CD4-positive, CD25-positive, alpha-beta regulatory T cell (primary cell): ENCODE results near the gene CEP85. TPM values are rescaled to one million over a fixed set of nuclear protein-coding genes. Genes with fewer than 3 reads are reported as not detected.
A peak's percentile ranks its signal among the peaks of the same experiment; 100 is the strongest.

Experiments
- ATAC-seq, 2 donors: fragments of 150-1000 bp; cut with Tn5 transposase; one replicate each; pipeline ENCODE4 v1.10.0; 2021; ENCODE audit warnings: low read depth in 2 of 2, moderate number of reproducible peaks in 2 of 2, moderate library complexity in 1 of 2
- DNase-seq, 3 donors: peaks; one replicate each; pipeline versions ENCODE4 v3.0.0 to v3.0.0-alpha.2; 2012 to 2022; ENCODE audit warnings: mixed read lengths in 1 of 3
- H3K27ac ChIP-seq: one replicate; pipeline ENCODE4 v1.7.0; 2013; ENCODE audit warnings: mild to moderate bottlenecking, low read length; ENCODE audit not compliant: insufficient read depth, poor library complexity, severe bottlenecking
- H3K27me3 ChIP-seq: one replicate; pipeline ENCODE4 v1.7.0; 2013; ENCODE audit warnings: low read length; ENCODE audit not compliant: control insufficient read depth, insufficient read depth
- H3K36me3 ChIP-seq: one replicate; pipeline ENCODE4 v1.7.0; 2013; ENCODE audit warnings: mild to moderate bottlenecking, low read length, moderate library complexity; ENCODE audit not compliant: control insufficient read depth, insufficient read depth
- H3K4me1 ChIP-seq: 2 replicates; pipeline ENCODE4 v1.7.0; 2013; ENCODE audit warnings: mild to moderate bottlenecking, low read length; ENCODE audit not compliant: insufficient read depth, control insufficient read depth, poor library complexity, severe bottlenecking
- H3K4me3 ChIP-seq: one replicate; pipeline ENCODE4 v1.7.0; 2013; ENCODE audit warnings: low read depth, mild to moderate bottlenecking, low read length, moderate library complexity
- H3K9me3 ChIP-seq, 2 experiments: 1 replicate in 1 of 2; 2 replicates in 1 of 2; pipeline ENCODE4 v1.7.0; 2013; ENCODE audit warnings: low read length in 2 of 2, mild to moderate bottlenecking in 1 of 2, moderate library complexity in 1 of 2; ENCODE audit not compliant: control insufficient read depth in 2 of 2
- H3K27ac Mint-ChIP-seq, 3 donors: one replicate each; pipeline ENCODE4 v1.8.0; 2020 to 2022; ENCODE audit warnings: mild to moderate bottlenecking in 3 of 3, mixed read lengths in 3 of 3, moderate library complexity in 2 of 3
- H3K27me3 Mint-ChIP-seq: one replicate; pipeline ENCODE4 v1.8.0; 2022; ENCODE audit warnings: mild to moderate bottlenecking, mixed read lengths
- H3K36me3 Mint-ChIP-seq: one replicate; pipeline ENCODE4 v1.8.0; 2020; ENCODE audit warnings: mixed read lengths
- H3K4me1 Mint-ChIP-seq, 4 donors: one replicate each; pipeline ENCODE4 v1.8.0; 2020 to 2022; ENCODE audit warnings: mixed read lengths in 4 of 4, mild to moderate bottlenecking in 1 of 4
- H3K4me3 Mint-ChIP-seq, 4 donors: one replicate each; pipeline ENCODE4 v1.8.0; 2020 to 2022; ENCODE audit warnings: mild to moderate bottlenecking in 4 of 4, mixed read lengths in 4 of 4, moderate library complexity in 3 of 4
- H3K9me3 Mint-ChIP-seq, 7 donors: one replicate each; pipeline ENCODE4 v1.8.0; 2020 to 2022; ENCODE audit warnings: mixed read lengths in 7 of 7, mild to moderate bottlenecking in 3 of 7, moderate library complexity in 2 of 7
- polyA plus RNA-seq, 4 donors: library from polyadenylated mRNA; unstranded; fragments of 300-500 nt; fragmentation: Illumina TruSeq; gene quantifications; one replicate each; pipeline ENCODE4 v1.2.3, GENCODE V29; 2021
- total RNA-seq: library from RNA; stranded (reverse); gene quantifications from one replicate; pipeline ENCODE4 v1.2.3, GENCODE V29; 2022

Gene CEP85
- total and polyA plus RNA-seq, 5 donors from 2014 or later: 6.5 to 18.0 (median 8.6) TPM

DNA sequence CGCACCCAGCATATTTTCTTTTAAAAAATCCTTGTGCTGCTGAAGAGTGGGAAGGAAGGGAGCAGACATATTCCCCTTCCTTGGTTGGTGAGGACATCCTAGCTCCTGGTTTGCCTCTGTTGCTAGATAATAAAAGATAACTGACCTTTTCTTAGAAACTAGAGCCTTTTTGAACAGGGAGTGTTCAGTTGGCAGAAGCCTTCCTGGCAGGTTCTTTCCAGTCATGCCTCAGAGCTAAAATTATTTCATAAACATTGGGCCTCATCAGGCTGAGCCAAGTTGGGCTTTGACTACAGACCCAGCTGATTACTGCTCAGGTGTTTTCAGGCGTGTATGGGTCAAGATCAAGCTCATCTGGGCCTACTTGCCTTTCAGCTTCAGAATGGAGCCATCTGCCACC, 23.2 kb downstream of the CEP85 start:
- ATAC-seq (no peak), DNase-seq (no peak)
- no peak overlapping the region for H3K27ac ChIP-seq
- no peak overlapping the region for H3K4me3 Mint-ChIP-seq
- peaks cover 53% of the 10 kb centered on the region for H3K36me3 Mint-ChIP-seq
- H3K4me1 ChIP-seq: no peaks in the 10 kb centered on the region
- H3K27me3 ChIP-seq: no peaks in the 10 kb centered on the region
- H3K9me3 ChIP-seq: no peaks in the 10 kb centered on the region
- H3K36me3 ChIP-seq: peaks cover 54% of the 10 kb centered on the region
- H3K27me3 Mint-ChIP-seq: no peaks in the 10 kb centered on the region
- H3K9me3 Mint-ChIP-seq: no peaks in the 10 kb centered on the region
- H3K4me1 Mint-ChIP-seq: peaks cover 0 to 7% (median 3%) of the 10 kb centered on the region in 4 donors
- no peak overlapping the region for H3K4me3 ChIP-seq
- H3K27ac Mint-ChIP-seq: no peak overlapping the region

DNA sequence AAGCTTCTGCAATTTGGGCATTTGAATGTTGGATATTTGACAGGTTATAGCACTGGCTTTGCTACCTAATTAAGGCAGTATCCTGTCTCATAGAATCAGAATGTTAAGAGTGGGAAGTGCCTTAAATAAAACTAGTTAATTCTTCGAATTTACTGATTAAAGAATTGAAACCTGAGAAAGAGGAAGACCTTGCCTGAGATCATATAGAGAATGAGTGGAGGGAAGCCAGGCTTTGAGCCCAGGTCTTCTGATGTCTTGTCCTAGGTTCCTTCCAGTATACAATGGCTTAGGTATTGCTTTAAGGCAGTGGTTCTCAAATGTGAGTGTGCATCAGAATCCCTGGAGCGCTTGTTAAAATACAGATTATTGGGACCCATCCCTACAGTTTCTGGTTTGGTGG, 25.0 kb downstream of the CEP85 start:
- Histone ChIP-seq H3K9me3 (no peaks in the 10 kb centered on the region), H3K4me3 (no peak overlapping the region), H3K27me3 (no peaks in the 10 kb centered on the region), H3K27ac (no peak overlapping the region), H3K36me3 (peaks cover 61% of the 10 kb centered on the region), H3K4me1 (no peaks in the 10 kb centered on the region)
- no peaks in the 10 kb centered on the region for H3K27me3 Mint-ChIP-seq
- H3K9me3 Mint-ChIP-seq: no peaks in the 10 kb centered on the region
- ATAC-seq (no peak), DNase-seq (no peak)
- no peak overlapping the region for H3K27ac Mint-ChIP-seq
- H3K36me3 Mint-ChIP-seq: peaks cover 59% of the 10 kb centered on the region
- peaks cover 0 to 3% (median 0%) of the 10 kb centered on the region in 4 donors for H3K4me1 Mint-ChIP-seq
- H3K4me3 Mint-ChIP-seq: no peak overlapping the region

DNA sequence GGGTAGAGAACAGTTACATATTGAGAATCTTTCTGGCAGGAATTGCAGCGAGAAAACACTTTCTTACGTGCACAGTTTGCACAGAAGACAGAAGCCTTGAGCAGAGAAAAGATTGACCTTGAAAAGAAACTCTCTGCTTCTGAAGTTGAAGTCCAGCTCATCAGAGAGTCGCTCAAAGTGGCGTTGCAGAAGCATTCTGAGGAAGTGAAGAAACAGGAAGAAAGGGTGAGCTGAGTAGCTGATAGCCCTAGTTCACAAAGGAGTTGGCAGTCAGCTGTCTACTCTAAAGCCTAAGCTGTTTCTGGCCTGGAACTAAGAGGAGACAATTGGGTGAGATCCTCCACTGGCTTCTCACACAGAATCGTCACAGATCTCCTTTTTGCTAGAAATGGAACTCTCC, 25.6 kb downstream of the CEP85 start:
- no peaks in the 10 kb centered on the region for H3K27me3 Mint-ChIP-seq
- H3K9me3 ChIP-seq: no peaks in the 10 kb centered on the region
- no peak overlapping the region for H3K27ac ChIP-seq
- peaks cover 65% of the 10 kb centered on the region for H3K36me3 ChIP-seq
- H3K4me1 ChIP-seq: no peaks in the 10 kb centered on the region
- H3K9me3 Mint-ChIP-seq: no peaks in the 10 kb centered on the region
- H3K4me3 ChIP-seq: no peak overlapping the region
- peak overlapping the region in 1 of 3 donors; percentile 54 for H3K27ac Mint-ChIP-seq
- peaks cover 63% of the 10 kb centered on the region for H3K36me3 Mint-ChIP-seq
- ATAC-seq (no peak), DNase-seq (no peak)
- peaks cover 0 to 3% (median 0%) of the 10 kb centered on the region in 4 donors for H3K4me1 Mint-ChIP-seq
- no peaks in the 10 kb centered on the region for H3K27me3 ChIP-seq
- no peak overlapping the region for H3K4me3 Mint-ChIP-seq

DNA sequence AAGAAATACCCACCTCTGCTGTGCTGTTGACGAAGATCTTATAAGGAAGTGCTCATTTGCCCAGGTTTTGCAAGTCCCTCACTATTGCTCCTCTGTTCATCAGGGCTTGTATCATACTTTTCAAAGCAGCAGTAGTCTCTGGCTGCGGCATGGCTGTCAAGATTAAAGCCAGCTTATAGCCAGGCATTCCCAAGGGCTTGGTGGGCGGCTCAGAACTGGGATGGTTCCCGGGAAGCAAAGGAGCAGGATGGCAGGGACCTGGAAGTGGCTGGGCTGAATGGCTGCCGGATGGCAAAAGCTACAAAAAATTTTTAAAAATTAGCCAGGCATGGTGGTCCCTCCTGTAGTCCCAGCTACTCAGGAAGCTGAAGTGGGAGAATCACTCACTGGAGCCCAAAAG, 29.2 kb downstream of the CEP85 start:
- Mint-ChIP-seq H3K27me3 (no peaks in the 10 kb centered on the region), H3K9me3 (peaks cover 0 to 1% (median 0%) of the 10 kb centered on the region in 7 donors), H3K27ac (no peak overlapping the region), H3K4me3 (no peak overlapping the region), H3K4me1 (peaks cover 0 to 6% (median 4%) of the 10 kb centered on the region in 4 donors), H3K36me3 (peaks cover 69% of the 10 kb centered on the region)
- H3K36me3 ChIP-seq: peaks cover 48% of the 10 kb centered on the region
- no peaks in the 10 kb centered on the region for H3K4me1 ChIP-seq
- no peaks in the 10 kb centered on the region for H3K27me3 ChIP-seq
- no peak overlapping the region for H3K4me3 ChIP-seq
- ATAC-seq (no peak), DNase-seq (no peak)
- peaks cover 0 to 2% of the 10 kb centered on the region in 2 experiments for H3K9me3 ChIP-seq
- H3K27ac ChIP-seq: no peak overlapping the region

DNA sequence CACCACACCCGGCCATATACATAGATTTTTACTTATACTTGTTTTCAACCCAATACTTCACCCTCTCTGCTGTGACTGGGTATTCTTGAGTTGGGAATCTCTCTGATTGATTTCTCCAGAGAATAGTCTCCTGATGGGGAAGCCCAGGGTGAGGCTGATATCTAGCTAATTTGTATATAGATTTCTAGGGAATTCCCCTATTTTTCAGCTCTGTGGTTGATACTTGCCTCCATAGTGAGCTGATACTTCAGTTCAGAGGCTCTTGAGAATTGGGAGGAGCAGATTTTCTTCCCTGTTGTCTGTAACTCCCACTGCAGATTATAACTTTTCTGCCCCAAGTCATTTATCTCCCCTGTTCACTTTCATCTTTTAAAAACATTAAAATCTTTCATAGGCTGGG, 31.4 kb downstream of the CEP85 start:
- DNase-seq (no peak), ATAC-seq (no peak)
- peaks cover 45% of the 10 kb centered on the region for H3K36me3 ChIP-seq
- Mint-ChIP-seq H3K27ac (no peak overlapping the region), H3K4me1 (peaks cover 0 to 6% (median 4%) of the 10 kb centered on the region in 4 donors), H3K27me3 (no peaks in the 10 kb centered on the region), H3K36me3 (peaks cover 64% of the 10 kb centered on the region), H3K9me3 (peaks cover 0 to 15% (median 3%) of the 10 kb centered on the region in 7 donors), H3K4me3 (no peak overlapping the region)
- H3K9me3 ChIP-seq: peaks cover 9 to 15% of the 10 kb centered on the region in 2 experiments
- H3K27ac ChIP-seq: no peak overlapping the region
- H3K4me1 ChIP-seq: no peaks in the 10 kb centered on the region
- no peak overlapping the region for H3K4me3 ChIP-seq
- H3K27me3 ChIP-seq: no peaks in the 10 kb centered on the region

DNA sequence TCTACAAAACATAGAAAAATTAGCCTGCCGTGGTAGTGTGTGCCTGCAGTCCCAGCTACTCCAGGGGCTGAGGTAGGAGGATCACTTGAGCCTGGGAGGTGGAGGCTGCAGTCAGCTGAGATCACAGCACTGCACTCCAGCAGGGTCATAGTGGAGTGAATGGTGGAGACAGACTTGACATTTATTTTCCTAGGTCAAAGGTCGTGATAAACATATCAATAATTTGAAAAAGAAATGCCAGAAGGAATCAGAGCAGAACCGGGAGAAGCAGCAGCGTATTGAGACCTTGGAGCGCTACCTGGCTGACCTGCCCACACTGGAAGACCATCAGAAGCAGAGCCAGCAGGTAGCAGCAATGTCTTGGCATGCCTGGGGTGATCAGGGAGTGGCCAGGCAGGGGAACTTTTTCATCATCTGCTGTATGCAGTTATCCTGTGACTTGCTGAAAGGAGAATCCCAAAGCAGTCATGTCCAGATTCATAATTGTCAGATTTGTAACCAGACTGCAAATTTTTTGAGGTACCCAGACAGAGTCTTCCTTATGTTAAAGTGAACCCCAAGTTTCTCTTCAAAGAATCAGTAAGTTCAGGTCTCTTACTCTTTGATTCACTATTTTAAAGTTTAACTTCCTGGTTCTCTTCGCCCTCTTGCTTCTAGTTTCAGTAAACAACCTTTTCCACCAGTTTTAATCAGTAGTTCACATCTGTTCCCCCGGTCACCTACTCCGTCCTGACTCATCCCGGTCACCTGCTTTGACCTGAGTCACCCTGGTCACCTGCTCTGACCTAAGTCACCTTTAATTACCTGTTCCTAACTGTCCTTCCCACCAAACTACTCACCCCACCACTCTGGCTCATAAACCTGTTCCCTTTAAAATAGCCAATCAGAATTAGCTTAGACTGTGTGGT, 34.5 kb downstream of the CEP85 start:
- no peak for ATAC-seq
- peaks cover 9 to 15% of the 10 kb centered on the region in 2 experiments for H3K9me3 ChIP-seq
- H3K4me1 ChIP-seq: no peaks in the 10 kb centered on the region
- H3K9me3 Mint-ChIP-seq: peaks cover 0 to 15% (median 3%) of the 10 kb centered on the region in 7 donors
- H3K36me3 Mint-ChIP-seq: peaks cover 67% of the 10 kb centered on the region
- H3K27me3 ChIP-seq: no peaks in the 10 kb centered on the region
- H3K4me3 ChIP-seq: no peak overlapping the region
- DNase-seq: no peak
- H3K4me1 Mint-ChIP-seq: peaks cover 0 to 6% (median 3%) of the 10 kb centered on the region in 4 donors
- no peaks in the 10 kb centered on the region for H3K27me3 Mint-ChIP-seq
- no peak overlapping the region for H3K27ac ChIP-seq
- peak overlapping the region in 2 of 3 donors; percentile 15 to 34 for H3K27ac Mint-ChIP-seq
- no peak overlapping the region for H3K4me3 Mint-ChIP-seq
- H3K36me3 ChIP-seq: peaks cover 53% of the 10 kb centered on the region

DNA sequence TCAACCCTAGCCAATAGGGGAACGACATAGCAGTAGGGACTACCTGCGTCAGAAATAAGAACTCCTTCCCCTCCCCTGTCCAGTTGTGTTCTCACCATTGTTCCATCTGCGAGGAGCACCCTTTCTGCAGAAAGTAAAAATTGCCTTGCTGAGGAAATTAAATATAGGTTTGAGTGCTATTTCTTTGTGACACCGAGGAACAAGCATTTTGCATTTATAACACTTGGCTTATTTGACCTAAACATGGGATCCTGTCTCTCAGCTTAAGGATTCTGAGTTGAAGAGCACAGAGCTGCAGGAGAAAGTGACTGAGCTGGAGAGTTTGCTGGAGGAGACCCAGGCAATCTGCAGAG, 35.2 kb downstream of the CEP85 start:
- Mint-ChIP-seq H3K4me3 (no peak overlapping the region), H3K4me1 (peaks cover 0 to 6% (median 3%) of the 10 kb centered on the region in 4 donors), H3K27ac (peak overlapping the region in 1 of 3 donors; percentile 34), H3K9me3 (peaks cover 0 to 15% (median 3%) of the 10 kb centered on the region in 7 donors), H3K36me3 (peaks cover 62% of the 10 kb centered on the region), H3K27me3 (no peaks in the 10 kb centered on the region)
- peaks cover 9 to 15% of the 10 kb centered on the region in 2 experiments for H3K9me3 ChIP-seq
- H3K4me3 ChIP-seq: no peak overlapping the region
- no peak overlapping the region for H3K27ac ChIP-seq
- DNase-seq (no peak), ATAC-seq (no peak)
- H3K4me1 ChIP-seq: no peaks in the 10 kb centered on the region
- H3K27me3 ChIP-seq: no peaks in the 10 kb centered on the region
- H3K36me3 ChIP-seq: peaks cover 47% of the 10 kb centered on the region
